ENCODE data around the gene TCOF1.

Gene TCOF1

GRCh38 chr5:150333400-150333799 lies 24.1 kb upstream of the TCOF1 start:
- Mint-ChIP-seq H3K36me3 (ENCODE audit: low read depth) (no peaks in the 10 kb centered on the region), H3K27ac (no peak overlapping the region), H3K9me3 (no peaks in the 10 kb centered on the region), H3K4me1 (ENCODE audit: low read depth) (peaks cover 6% of the 10 kb centered on the region), H3K27me3 (no peaks in the 10 kb centered on the region), H3K4me3 (no peak overlapping the region)
- intact Hi-C loops (cut with micrococcal nuclease): no loop called here

GRCh38 chr5:150335778-150336177 lies 21.7 kb upstream of the TCOF1 start:
- Mint-ChIP-seq H3K4me1 (ENCODE audit: low read depth) (no peaks in the 10 kb centered on the region), H3K4me3 (no peak overlapping the region), H3K9me3 (no peaks in the 10 kb centered on the region), H3K27me3 (no peaks in the 10 kb centered on the region), H3K36me3 (ENCODE audit: low read depth) (no peaks in the 10 kb centered on the region), H3K27ac (no peak overlapping the region)
- intact Hi-C loops (cut with micrococcal nuclease): no loop called here

GRCh38 chr5:150338546-150338945 lies 19.0 kb upstream of the TCOF1 start:
- Mint-ChIP-seq H3K9me3 (no peaks in the 10 kb centered on the region), H3K4me1 (ENCODE audit: low read depth) (peaks cover 5% of the 10 kb centered on the region), H3K36me3 (ENCODE audit: low read depth) (no peaks in the 10 kb centered on the region), H3K27ac (no peak overlapping the region), H3K4me3 (no peak overlapping the region), H3K27me3 (no peaks in the 10 kb centered on the region)
- intact Hi-C loops (cut with micrococcal nuclease): no loop called here

- Mint-ChIP-seq H3K27me3 (no peaks in the 10 kb centered on the region), H3K36me3 (ENCODE audit: low read depth) (no peaks in the 10 kb centered on the region), H3K27ac (no peak overlapping the region), H3K9me3 (no peaks in the 10 kb centered on the region), H3K4me1 (ENCODE audit: low read depth) (peaks cover 5% of the 10 kb centered on the region), H3K4me3 (no peak overlapping the region)
- intact Hi-C loops (cut with micrococcal nuclease): no loop called here
Observed at GRCh38 chr5:150339165-150339564, 18.3 kb upstream of the TCOF1 start.

GRCh38 chr5:150339841-150340240 lies 17.7 kb upstream of the TCOF1 start:
- H3K27me3 Mint-ChIP-seq: no peaks in the 10 kb centered on the region
- H3K4me3 Mint-ChIP-seq: no peak overlapping the region
- intact Hi-C loops (cut with micrococcal nuclease): no loop called here
- peaks cover 5% of the 10 kb centered on the region for H3K4me1 Mint-ChIP-seq (ENCODE audit: low read depth)
- H3K27ac Mint-ChIP-seq: no peak overlapping the region
- H3K9me3 Mint-ChIP-seq: no peaks in the 10 kb centered on the region
- no peaks in the 10 kb centered on the region for H3K36me3 Mint-ChIP-seq (ENCODE audit: low read depth)

- Mint-ChIP-seq H3K9me3 (no peaks in the 10 kb centered on the region), H3K27ac (no peak overlapping the region), H3K36me3 (ENCODE audit: low read depth) (no peaks in the 10 kb centered on the region), H3K4me3 (no peak overlapping the region), H3K4me1 (ENCODE audit: low read depth) (peaks cover 5% of the 10 kb centered on the region), H3K27me3 (no peaks in the 10 kb centered on the region)
- intact Hi-C loops (cut with micrococcal nuclease): no loop called here
Observed at GRCh38 chr5:150340614-150341255, 16.8 kb upstream of the TCOF1 start.

- Mint-ChIP-seq H3K4me1 (ENCODE audit: low read depth) (peaks cover 5% of the 10 kb centered on the region), H3K27me3 (no peaks in the 10 kb centered on the region), H3K36me3 (ENCODE audit: low read depth) (no peaks in the 10 kb centered on the region), H3K27ac (no peak overlapping the region), H3K9me3 (no peaks in the 10 kb centered on the region), H3K4me3 (no peak overlapping the region)
- intact Hi-C loops (cut with micrococcal nuclease): no loop called here
Observed at GRCh38 chr5:150341331-150341730, 16.2 kb upstream of the TCOF1 start.

- Mint-ChIP-seq H3K4me1 (ENCODE audit: low read depth) (peaks cover 5% of the 10 kb centered on the region), H3K36me3 (ENCODE audit: low read depth) (no peaks in the 10 kb centered on the region), H3K27me3 (no peaks in the 10 kb centered on the region), H3K4me3 (no peak overlapping the region), H3K27ac (no peak overlapping the region), H3K9me3 (no peaks in the 10 kb centered on the region)
- intact Hi-C loops (cut with micrococcal nuclease): no loop called here
Observed at GRCh38 chr5:150341989-150342388, 15.5 kb upstream of the TCOF1 start.

- intact Hi-C loops (cut with micrococcal nuclease): no loop called here
- Mint-ChIP-seq H3K9me3 (no peaks in the 10 kb centered on the region), H3K4me3 (no peak overlapping the region), H3K27me3 (no peaks in the 10 kb centered on the region), H3K36me3 (ENCODE audit: low read depth) (no peaks in the 10 kb centered on the region), H3K27ac (no peak overlapping the region), H3K4me1 (ENCODE audit: low read depth) (peaks cover 5% of the 10 kb centered on the region)
Observed at GRCh38 chr5:150342583-150342982, 14.9 kb upstream of the TCOF1 start.

GRCh38 chr5:150343994-150344631 lies 13.4 kb upstream of the TCOF1 start:
- Mint-ChIP-seq H3K4me1 (ENCODE audit: low read depth) (peaks cover 5% of the 10 kb centered on the region), H3K27ac (no peak overlapping the region), H3K9me3 (no peaks in the 10 kb centered on the region), H3K27me3 (no peaks in the 10 kb centered on the region), H3K4me3 (no peak overlapping the region), H3K36me3 (ENCODE audit: low read depth) (no peaks in the 10 kb centered on the region)
- intact Hi-C loops (cut with micrococcal nuclease): no loop called here

- Mint-ChIP-seq H3K27me3 (no peaks in the 10 kb centered on the region), H3K36me3 (ENCODE audit: low read depth) (no peaks in the 10 kb centered on the region), H3K27ac (no peak overlapping the region), H3K9me3 (no peaks in the 10 kb centered on the region), H3K4me1 (ENCODE audit: low read depth) (peaks cover 10% of the 10 kb centered on the region), H3K4me3 (no peak overlapping the region)
- intact Hi-C loops (cut with micrococcal nuclease): no loop called here
Observed at GRCh38 chr5:150345716-150346115, 11.8 kb upstream of the TCOF1 start.

- Mint-ChIP-seq H3K27me3 (no peaks in the 10 kb centered on the region), H3K4me3 (no peak overlapping the region), H3K27ac (no peak overlapping the region), H3K4me1 (ENCODE audit: low read depth) (peaks cover 14% of the 10 kb centered on the region), H3K36me3 (ENCODE audit: low read depth) (no peaks in the 10 kb centered on the region), H3K9me3 (no peaks in the 10 kb centered on the region)
- intact Hi-C loops (cut with micrococcal nuclease): no loop called here
Observed at GRCh38 chr5:150346592-150346991, 10.9 kb upstream of the TCOF1 start.

- Mint-ChIP-seq H3K9me3 (no peaks in the 10 kb centered on the region), H3K27ac (no peak overlapping the region), H3K36me3 (ENCODE audit: low read depth) (no peaks in the 10 kb centered on the region), H3K4me3 (no peak overlapping the region), H3K4me1 (ENCODE audit: low read depth) (peaks cover 17% of the 10 kb centered on the region), H3K27me3 (no peaks in the 10 kb centered on the region)
- intact Hi-C loops (cut with micrococcal nuclease): no loop called here
Observed at GRCh38 chr5:150347003-150347402, 10.5 kb upstream of the TCOF1 start.

GRCh38 chr5:150347451-150347850 lies 10.0 kb upstream of the TCOF1 start:
- Mint-ChIP-seq H3K27me3 (no peaks in the 10 kb centered on the region), H3K27ac (no peak overlapping the region), H3K9me3 (no peaks in the 10 kb centered on the region), H3K4me3 (no peak overlapping the region), H3K4me1 (ENCODE audit: low read depth) (peaks cover 18% of the 10 kb centered on the region), H3K36me3 (ENCODE audit: low read depth) (no peaks in the 10 kb centered on the region)
- intact Hi-C loops (cut with micrococcal nuclease): no loop called here

Data from dendritic cell treated with granulocyte-macrophage colony-stimulating factor and Interleukin-4, amounts not matched to agents 40 ng/mL and 50 ng/mL, for 4 days (primary cell).